ENCODE results near the gene TMEM132E.
"Not testable (repeated sequence)": the region's sequence is repeated elsewhere in the genome, so short reads cannot be mapped to it uniquely, and the experiment has no call there.

The TMEM132E gene

GRCh38 chr17:34579017-34579946 lies at the start of gene TMEM132E:
Gene TMEM132E (plus strand): TSS chr17:34579582. CDS start chr17:34581077, 1,495 bp downstream.
- DNase-seq (ENCODE audit: low read depth): no peak

GRCh38 chr17:34530918-34531317 lies 48.5 kb upstream of the TMEM132E start:
- no peak for DNase-seq (ENCODE audit: low read depth)

DNA sequence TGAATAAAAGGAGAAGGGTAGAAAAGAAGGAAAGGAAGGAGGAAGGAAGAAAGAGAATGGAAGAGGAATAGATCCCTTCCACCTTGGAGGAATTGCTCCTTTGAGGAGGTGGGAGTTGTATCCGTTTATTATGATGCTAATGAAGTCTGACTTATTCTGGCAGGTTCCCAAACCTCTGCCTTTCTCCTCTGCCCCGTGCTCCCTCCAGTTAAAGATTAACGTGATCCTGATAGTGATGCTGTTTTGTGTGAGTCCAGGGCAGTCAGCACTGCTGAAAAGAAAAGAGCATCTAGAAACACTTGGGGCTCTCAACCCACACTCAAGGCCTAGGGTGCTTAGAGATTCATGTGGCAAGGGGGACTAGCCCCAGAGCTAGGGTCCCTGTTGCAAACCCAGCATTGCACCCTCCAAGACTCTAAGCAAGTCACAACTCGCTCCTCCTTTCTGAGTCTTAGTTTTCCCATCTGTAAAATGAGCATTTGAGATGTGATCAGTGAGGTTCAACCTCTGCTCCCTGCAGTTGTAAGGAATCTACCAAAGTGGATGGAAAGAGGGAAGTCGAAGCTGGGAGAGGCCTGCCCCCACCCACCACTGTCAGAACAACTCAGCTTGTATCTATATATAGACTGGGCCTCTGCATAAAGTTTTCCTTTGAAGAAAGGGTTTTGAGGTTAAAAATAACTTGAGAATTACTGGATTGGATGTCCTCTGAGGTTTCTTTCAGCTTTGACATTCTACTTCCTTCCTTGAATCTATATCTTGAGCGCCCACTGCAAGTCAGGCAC lies 46.9 kb upstream of the TMEM132E start:
- DNase-seq (ENCODE audit: low read depth): no peak

DNA sequence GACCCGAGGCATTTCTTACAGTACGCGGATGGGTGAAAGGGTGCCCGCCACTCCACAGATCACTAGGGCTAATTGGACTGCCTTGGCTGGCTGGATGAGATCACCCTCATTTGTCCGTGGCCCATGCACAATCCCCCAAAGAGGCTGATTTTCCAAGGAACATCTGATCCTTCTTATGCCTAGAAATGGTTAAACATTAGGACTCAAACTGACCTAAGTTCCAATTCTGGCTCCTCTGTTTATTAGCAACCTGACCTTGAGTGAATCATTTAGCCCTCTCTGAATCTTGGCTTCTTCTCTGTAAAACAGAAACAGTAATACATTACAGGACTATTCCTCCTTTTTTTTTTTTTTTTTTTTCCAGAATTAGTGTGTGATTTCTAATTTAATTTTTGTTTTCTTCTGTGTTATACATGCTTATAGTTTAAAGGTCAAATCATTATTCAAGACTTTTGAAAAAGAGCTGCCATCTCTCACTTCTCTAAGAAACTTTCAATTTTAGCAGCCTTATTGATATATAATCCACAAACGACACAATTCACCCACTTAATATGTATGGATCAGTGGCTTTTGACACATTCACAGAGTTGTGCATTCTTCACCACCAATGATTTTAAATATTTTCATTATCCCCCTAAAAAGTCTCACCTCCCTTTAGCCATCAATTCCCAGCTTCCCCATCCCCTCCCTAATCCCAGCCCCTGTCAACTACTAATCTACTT lies 45.4 kb upstream of the TMEM132E start:
- no peak for DNase-seq (ENCODE audit: low read depth)

DNA sequence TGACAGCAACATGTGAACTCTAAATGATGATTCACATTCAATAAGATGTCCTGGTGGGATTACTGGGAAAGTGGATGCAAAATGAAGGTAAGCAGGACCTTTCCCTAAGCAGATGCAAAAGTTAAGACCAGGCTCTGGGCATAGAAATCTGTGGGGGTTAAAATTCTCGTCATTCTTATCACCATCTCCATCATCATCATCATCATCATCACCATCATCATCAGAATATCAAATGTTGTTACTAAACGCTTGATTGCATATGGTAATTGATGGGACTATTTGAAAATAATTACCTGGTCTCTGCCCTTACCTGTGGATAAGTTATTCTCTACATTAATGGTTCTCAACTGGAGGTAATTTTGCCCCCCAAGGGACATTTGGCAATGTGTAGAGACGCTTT lies 41.9 kb upstream of the TMEM132E start:
- DNase-seq (ENCODE audit: low read depth): no peak

- DNase-seq (ENCODE audit: low read depth): not testable (repeated sequence)
Observed at GRCh38 chr17:34538582-34538981, 40.8 kb upstream of the TMEM132E start.

- DNase-seq (ENCODE audit: low read depth): no peak
Observed at GRCh38 chr17:34539881-34540280, 39.5 kb upstream of the TMEM132E start.

- peak; percentile 5 for DNase-seq (ENCODE audit: low read depth)
Observed at GRCh38 chr17:34542700-34543336, 36.6 kb upstream of the TMEM132E start.

GRCh38 chr17:34547453-34548063 lies 31.8 kb upstream of the TMEM132E start:
- DNase-seq (ENCODE audit: low read depth): no peak

GRCh38 chr17:34549966-34550365 lies 29.4 kb upstream of the TMEM132E start:
- DNase-seq (ENCODE audit: low read depth): no peak

DNA sequence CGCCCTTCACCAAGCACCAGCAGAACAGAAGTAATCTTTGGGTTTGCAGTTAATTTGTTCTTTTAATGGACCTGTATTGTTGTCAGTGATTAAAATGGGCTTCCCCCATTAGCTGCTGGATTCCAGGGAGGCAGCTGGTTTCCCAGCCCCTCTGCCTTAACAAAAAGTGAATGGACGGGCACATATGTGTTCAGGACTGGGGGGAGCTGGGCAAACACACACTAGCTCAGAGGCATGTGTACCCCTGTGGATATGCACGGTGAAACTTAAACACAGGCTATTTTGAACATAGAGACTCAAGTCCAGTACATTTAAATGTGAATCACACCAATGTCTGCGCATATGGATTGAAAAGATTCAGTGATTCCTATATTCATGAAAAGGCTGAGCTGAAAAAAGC lies 25.5 kb upstream of the TMEM132E start:
- no peak for DNase-seq (ENCODE audit: low read depth)

DNA sequence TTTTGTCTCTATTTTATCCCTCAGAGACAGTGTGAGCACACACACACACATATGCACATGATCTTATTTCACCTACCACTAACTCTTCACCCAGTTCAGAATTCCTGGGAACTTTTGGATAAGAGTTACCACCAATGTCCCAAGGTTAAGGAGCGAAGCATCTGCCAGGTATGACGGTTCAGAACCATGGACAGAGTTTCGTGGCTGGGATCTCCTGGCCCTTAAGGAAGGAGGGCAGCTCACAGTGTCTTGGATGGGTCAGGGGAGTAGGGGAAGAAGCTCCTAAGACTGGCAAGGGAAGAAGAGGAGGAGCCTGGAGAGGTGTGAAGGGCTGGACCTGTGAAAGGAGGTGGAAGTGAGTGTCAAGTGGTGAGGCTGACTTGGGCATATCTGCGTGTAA lies 23.0 kb upstream of the TMEM132E start:
- no peak for DNase-seq (ENCODE audit: low read depth)

- DNase-seq (ENCODE audit: low read depth): no peak
Observed at GRCh38 chr17:34556931-34557330, 22.5 kb upstream of the TMEM132E start.

DNA sequence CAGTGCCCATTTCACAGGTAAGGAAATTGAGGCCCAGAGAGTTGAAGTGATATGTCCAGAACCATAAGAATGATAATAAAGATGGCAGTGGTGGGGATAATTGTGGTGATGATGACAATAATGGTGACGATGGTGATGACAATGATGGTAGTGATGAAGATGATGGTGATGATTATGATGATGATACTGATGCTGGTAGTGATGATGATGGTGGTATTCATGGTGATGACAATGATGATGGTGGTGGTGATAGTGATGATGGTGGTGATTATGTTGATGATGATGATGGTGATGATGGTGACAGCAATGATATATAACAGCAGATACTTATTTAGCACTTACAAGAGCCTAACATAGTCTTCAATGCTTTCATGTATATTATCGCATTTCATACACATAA lies 18.1 kb upstream of the TMEM132E start:
- no peak for DNase-seq (ENCODE audit: low read depth)

DNA sequence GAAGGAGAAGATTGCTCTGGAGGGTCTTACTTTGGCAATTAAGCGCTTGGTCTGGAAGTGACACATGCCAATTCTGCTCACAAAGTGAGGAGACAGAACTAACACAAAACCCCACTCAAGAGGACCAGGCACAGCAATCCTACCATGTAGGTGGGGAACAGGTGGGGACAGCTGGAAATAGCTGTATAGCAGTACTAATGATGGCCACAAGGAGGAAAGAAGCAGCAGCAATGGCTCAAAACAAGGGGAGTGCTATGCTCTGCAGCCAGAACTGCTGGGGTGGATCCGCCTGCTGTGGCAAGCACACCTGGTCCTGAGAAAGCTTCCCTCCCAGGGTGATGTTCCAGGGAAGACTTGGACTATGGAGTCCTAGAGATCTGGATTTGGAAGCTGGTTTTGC lies 17.0 kb upstream of the TMEM132E start:
- DNase-seq (ENCODE audit: low read depth): no peak

DNA sequence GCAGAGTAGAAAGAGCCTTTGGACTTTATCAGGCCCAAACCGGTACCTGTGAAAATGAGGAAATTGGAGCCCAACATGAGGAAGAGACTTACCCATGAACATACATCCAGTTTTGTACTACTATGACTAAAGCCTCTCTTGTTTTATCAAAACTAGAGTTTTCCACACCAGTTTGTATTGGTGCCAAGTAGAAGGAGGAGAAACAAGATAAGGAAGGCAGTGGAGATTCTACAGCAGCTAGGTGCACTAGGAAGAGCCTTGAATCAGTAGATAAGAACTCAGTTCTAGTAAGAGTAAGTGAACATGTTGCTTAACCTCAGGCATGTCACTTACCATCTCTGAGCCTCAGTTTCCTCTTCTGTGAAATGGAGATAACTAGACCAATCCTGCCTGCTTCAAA lies 13.7 kb upstream of the TMEM132E start:
- DNase-seq (ENCODE audit: low read depth): no peak

GRCh38 chr17:34566201-34566600 lies 13.2 kb upstream of the TMEM132E start:
- DNase-seq (ENCODE audit: low read depth): no peak

DNA sequence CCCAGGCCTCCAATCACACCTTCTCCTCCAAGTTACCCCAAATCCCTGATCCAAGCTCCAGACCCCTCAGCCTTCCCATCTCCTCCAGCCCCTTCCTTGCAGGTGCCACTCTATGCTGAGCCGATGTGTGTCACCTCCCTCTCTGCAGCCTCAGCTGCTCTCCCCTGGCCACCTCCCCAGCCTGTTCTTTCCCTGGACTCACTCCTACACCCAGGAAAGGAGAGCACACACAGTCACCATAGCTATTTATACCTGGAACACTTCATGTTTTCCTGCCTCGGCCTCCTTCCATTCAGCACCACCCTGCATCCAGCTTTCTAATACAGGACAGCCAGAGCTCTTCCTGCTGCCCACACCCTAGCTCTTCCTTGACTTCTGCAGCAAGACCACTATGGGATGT lies 12.5 kb upstream of the TMEM132E start:
- DNase-seq (ENCODE audit: low read depth): no peak

- DNase-seq (ENCODE audit: low read depth): no peak
Observed at GRCh38 chr17:34567691-34568465, 11.5 kb upstream of the TMEM132E start.

GRCh38 chr17:34568953-34569352 lies 10.4 kb upstream of the TMEM132E start:
- no peak for DNase-seq (ENCODE audit: low read depth)

GRCh38 chr17:34569591-34569990 lies 9.8 kb upstream of the TMEM132E start:
- no peak for DNase-seq (ENCODE audit: low read depth)

Data from T-helper 22 cell (primary cell).